Upper lobe of right lung (tissue), 1 donor: ENCODE measurements around the gene BLCAP. TPM values are rescaled to one million over a fixed set of nuclear protein-coding genes. Genes with fewer than 3 reads are reported as not detected.

Source experiments
- ATAC-seq: fragments of 200-7000 bp; cut with Tn5 transposase; one replicate; pipeline ENCODE4 v1.9.1; 2020; ENCODE audit warnings: mild to moderate bottlenecking, moderate library complexity
- DNase-seq: peaks from one replicate; pipeline ENCODE4 v3.0.0-alpha.2; 2020
- H3K27ac ChIP-seq: fragments of 200-600 bp; one replicate; pipeline ENCODE4 v1.8.0; 2022
- H3K27me3 ChIP-seq: fragments of 200-600 bp; one replicate; pipeline ENCODE4 v1.8.0; 2022; ENCODE audit warnings: mild to moderate bottlenecking
- H3K36me3 ChIP-seq: fragments of 200-600 bp; one replicate; pipeline ENCODE4 v1.8.0; 2022
- H3K4me1 ChIP-seq: fragments of 200-600 bp; one replicate; pipeline ENCODE4 v1.8.0; 2022
- H3K4me3 ChIP-seq: fragments of 200-600 bp; one replicate; pipeline ENCODE4 v1.8.0; 2022; ENCODE audit warnings: mild to moderate bottlenecking
- H3K9me3 ChIP-seq: fragments of 200-600 bp; one replicate; pipeline ENCODE4 v1.8.0; 2022
- intact Hi-C: fragments of 100-400 bp; cut with DNase I; formaldehyde crosslinking; loops from one replicate; pipeline ENCODE4 v1.11.0; 2022
- total RNA-seq: library from RNA; stranded (reverse); fragmentation: NEBNext Ultra II Directional; extraction: Animal tissue kit (Norgen Biotek cat#: 25700); gene quantifications from one replicate; pipeline ENCODE4 v1.2.1, GENCODE V29; 2021
- TF ChIP-seq, protein P1 (sequence below): fragments of 200-600 bp; IDR thresholded peaks from one replicate; pipeline ENCODE4 v1.8.0; 2022; ENCODE audit warnings: antibody characterized with exemption
- donor health status: DM: no; HTN: yes; CAD: no; lungs with severe emphysema.

BLCAP gene
- total RNA-seq, 1 donor from 2014 or later = 74.8 TPM

DNA sequence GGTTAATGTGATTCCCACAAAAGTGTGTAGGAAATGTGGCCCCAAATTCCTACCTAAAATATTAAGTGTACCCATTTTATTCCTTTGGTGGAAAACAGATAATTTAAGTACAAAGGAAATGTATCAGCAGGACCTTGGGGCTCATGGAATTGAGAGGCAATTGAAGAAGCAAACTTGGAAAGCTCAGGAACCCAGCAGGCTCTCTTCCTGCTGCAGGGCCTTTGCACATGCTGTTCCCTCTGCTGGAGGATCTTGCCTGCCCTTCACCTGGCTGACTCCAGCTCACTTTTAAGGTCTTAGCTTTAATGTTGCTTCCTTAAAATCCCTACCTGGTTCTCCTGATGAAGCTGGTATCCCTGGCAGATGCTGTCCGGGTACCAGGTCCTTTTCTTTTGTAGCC, 9.8 kb upstream of the BLCAP start:
- ATAC-seq (no peak), DNase-seq (no peak)
- H3K27me3 ChIP-seq = no peaks in the 10 kb centered on the region
- H3K9me3 ChIP-seq = no peaks in the 10 kb centered on the region
- H3K27ac ChIP-seq = no peak overlapping the region
- no peaks in the 10 kb centered on the region for H3K36me3 ChIP-seq
- intact Hi-C loops = loop anchor here (10.0 kb wide), 2 partner anchors 143 to 343 kb away; no protein-coding TSS in a partner anchor
- TF ChIP-seq, protein P1, sequence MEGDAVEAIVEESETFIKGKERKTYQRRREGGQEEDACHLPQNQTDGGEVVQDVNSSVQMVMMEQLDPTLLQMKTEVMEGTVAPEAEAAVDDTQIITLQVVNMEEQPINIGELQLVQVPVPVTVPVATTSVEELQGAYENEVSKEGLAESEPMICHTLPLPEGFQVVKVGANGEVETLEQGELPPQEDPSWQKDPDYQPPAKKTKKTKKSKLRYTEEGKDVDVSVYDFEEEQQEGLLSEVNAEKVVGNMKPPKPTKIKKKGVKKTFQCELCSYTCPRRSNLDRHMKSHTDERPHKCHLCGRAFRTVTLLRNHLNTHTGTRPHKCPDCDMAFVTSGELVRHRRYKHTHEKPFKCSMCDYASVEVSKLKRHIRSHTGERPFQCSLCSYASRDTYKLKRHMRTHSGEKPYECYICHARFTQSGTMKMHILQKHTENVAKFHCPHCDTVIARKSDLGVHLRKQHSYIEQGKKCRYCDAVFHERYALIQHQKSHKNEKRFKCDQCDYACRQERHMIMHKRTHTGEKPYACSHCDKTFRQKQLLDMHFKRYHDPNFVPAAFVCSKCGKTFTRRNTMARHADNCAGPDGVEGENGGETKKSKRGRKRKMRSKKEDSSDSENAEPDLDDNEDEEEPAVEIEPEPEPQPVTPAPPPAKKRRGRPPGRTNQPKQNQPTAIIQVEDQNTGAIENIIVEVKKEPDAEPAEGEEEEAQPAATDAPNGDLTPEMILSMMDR = no peak
- H3K4me1 ChIP-seq = no peaks in the 10 kb centered on the region
- no peak overlapping the region for H3K4me3 ChIP-seq

DNA sequence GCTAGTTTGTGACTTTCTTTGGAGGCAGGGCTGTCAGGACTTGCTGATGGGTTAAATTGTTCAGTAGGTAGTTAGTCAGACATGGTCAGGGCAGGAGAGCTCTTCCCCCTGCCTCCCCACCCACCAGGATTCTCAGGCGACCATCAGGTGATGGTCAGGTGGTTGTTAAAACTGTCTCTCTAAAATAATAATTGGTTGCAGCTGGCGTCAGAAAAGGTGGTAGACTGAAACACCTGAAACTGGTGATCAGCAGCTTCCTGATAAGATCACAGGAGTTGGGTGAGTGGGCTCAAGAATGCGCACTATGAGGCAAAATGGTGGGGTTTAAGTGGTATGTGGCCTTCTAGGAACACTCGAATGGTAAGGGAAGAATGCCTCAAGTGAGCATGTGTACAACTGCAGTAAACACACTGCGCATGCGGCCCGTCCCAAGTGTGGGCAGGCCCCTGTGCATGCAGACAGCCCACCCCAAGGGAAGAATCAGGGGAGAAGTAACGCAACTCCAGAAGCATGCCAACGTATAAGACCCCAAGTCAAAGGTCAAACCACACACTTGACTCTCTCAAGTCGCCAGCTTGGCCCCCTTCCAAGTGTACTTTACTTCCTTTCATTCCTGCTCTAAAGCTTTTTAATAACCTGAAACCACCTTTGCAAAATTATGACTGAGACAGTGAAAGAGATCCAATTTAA, 7.9 kb upstream of the BLCAP start:
- intact Hi-C loops = loop anchor here (10.0 kb wide), 2 partner anchors 141 to 341 kb away; no protein-coding TSS in a partner anchor
- H3K9me3 ChIP-seq = no peaks in the 10 kb centered on the region
- H3K4me1 ChIP-seq = no peaks in the 10 kb centered on the region
- no peak overlapping the region for H3K4me3 ChIP-seq
- H3K27ac ChIP-seq = no peak overlapping the region
- DNase-seq = no peak
- no peaks in the 10 kb centered on the region for H3K36me3 ChIP-seq
- TF ChIP-seq, protein P1 = no peak
- H3K27me3 ChIP-seq = no peaks in the 10 kb centered on the region
- peak; percentile 18 for ATAC-seq

DNA sequence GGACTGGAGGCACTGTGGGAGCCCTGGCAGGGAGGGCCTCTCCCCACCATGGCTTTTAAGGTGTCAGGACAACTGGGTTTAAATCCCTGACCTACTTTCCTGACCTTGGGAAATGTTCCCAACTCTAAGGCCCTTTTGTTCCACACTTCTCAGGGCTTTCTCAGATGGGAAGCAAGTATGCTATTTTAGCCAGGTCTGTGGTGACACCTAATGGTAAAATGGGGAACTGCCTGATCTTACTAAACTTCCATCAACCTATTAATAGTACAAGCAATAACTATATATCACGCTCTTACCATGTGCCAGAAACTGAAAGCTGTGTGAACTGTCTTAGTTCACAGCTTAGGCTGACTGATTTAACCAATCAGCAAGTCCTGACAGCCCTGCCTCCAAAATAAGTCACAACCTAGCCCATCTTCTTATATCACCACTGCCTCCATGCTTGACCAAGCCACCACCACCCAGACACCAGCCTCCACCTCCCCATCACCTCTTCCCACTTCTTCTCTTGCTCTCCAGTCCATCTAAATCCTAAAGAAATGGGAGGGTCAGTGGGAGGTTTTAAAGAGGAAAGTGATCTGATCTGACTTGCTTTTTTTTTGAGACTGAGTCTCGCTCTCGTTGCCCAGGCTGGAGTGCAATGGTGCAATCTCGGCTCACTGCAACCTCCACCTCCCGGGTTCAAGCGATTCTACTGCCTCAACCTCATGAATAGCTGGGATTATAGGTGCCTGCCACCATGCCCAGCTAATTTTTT, 6.9 kb upstream of the BLCAP start:
- Histone ChIP-seq H3K27me3 (no peaks in the 10 kb centered on the region), H3K27ac (no peak overlapping the region), H3K36me3 (no peaks in the 10 kb centered on the region), H3K4me1 (no peaks in the 10 kb centered on the region), H3K4me3 (no peak overlapping the region), H3K9me3 (no peaks in the 10 kb centered on the region)
- peak; percentile 96 for ATAC-seq
- intact Hi-C loops = loop anchor here (10.0 kb wide), 2 partner anchors 140 to 340 kb away; no protein-coding TSS in a partner anchor
- no peak for DNase-seq
- TF ChIP-seq, protein P1 = peak; percentile 88

DNA sequence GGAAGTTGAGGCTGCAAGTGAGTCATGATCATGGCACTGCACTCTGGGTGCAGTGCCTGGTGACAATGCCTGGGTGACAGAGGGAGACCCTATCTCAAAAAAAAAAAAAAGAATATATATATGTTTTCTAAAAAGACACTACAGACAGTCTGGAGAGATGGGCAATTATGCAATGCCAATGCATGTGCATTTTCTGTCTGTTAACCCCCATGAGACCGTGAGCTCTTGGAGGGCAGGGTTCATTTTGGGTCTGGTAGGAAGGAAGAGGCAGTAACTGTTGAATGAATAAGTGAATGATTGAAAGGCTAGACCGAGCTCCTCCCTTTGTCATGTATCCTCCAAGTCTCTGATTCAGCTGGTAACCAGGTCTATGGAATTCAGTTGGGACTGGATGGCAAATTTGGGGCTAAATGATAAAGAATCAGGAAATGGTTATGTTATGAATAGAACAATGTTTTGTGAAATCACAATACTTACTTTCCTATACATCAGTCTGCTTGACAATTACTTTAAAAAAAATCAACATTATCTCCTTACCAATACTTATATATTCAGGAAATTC, 5.6 kb upstream of the BLCAP start:
- Histone ChIP-seq H3K36me3 (no peaks in the 10 kb centered on the region), H3K9me3 (no peaks in the 10 kb centered on the region), H3K27me3 (no peaks in the 10 kb centered on the region), H3K4me3 (no peak overlapping the region), H3K27ac (no peak overlapping the region), H3K4me1 (no peaks in the 10 kb centered on the region)
- no peak for DNase-seq
- TF ChIP-seq, protein P1 = no peak
- intact Hi-C loops = loop anchor here (10.0 kb wide), 2 partner anchors 138 to 338 kb away; no protein-coding TSS in a partner anchor
- no peak for ATAC-seq

DNA sequence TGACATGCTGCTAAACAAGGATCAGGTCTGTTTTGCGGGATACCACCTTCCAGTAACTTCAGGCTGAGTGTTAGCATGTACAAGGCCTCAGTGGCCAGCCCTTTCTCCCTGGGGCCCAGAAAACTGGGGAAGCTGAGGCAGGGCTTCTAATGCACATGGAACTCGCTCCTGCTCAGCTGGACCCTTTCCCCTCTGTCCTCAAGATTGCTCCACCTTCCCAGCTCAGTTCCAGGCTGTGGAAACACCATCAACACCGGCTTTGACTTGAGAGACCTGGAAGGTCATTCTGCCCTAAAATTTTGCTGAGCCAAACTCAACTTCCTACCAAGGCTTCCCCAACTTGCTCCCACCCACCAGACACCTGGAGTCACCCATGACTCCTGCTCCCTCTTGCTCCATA, 4.2 kb upstream of the BLCAP start:
- H3K9me3 ChIP-seq = no peaks in the 10 kb centered on the region
- no peaks in the 10 kb centered on the region for H3K27me3 ChIP-seq
- no peak for ATAC-seq
- no peak overlapping the region for H3K4me3 ChIP-seq
- no peaks in the 10 kb centered on the region for H3K4me1 ChIP-seq
- no peaks in the 10 kb centered on the region for H3K36me3 ChIP-seq
- DNase-seq = no peak
- intact Hi-C loops = loop anchor here (10.0 kb wide), 2 partner anchors 137 to 337 kb away; no protein-coding TSS in a partner anchor
- H3K27ac ChIP-seq = no peak overlapping the region
- TF ChIP-seq, protein P1 = no peak
